ENCODE results near the gene C3AR1. TPM values are rescaled to one million over a fixed set of nuclear protein-coding genes. Genes with fewer than 3 reads are reported as not detected.
"Not testable (repeated sequence)": the region's sequence is repeated elsewhere in the genome, so short reads cannot be mapped to it uniquely, and the experiment has no call there.

Gene C3AR1
- total RNA-seq, 1 experiment from 2014 or later = 0.40 TPM

DNA sequence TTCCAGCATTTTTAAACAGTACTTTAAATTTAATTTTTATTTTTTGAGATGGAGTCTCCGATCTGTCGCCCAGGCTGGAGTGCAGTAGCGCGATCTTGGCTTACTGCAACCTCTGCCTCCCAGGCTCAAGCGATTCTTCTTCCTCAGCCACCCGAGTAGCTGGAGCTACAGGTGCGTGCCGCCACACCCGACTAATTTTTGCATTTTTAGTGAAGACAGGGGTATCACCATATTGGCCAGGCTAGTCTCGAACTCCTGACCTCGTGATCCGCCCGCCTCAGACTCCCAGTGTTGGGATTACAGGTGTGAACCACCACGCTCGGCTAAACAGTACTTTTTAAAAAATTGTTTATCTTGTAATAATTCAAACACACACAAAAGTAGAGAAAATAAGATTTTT lies 37.9 kb downstream of the C3AR1 start:
- DNase-seq (ENCODE audit: low read depth) = no peak

DNA sequence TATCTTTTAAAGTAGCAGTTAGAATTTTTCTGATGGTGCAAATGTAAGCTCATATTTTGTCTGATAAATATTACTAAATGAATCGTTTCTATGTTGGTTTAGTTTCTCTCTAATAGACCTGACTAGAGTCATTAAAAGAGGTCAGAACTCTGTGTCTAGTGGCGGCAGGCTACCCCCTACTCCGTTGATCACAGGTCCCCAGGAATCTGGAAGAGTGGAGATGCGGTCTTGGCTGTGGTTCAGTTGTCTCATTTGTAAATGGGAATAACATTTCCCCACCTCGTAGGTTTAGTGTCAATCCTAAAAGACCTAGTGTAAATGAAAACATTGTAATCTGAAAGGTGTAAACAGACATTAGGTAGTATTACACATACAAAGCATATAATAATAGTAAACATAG lies 38.3 kb downstream of the C3AR1 start:
- DNase-seq (ENCODE audit: low read depth) = no peak

DNA sequence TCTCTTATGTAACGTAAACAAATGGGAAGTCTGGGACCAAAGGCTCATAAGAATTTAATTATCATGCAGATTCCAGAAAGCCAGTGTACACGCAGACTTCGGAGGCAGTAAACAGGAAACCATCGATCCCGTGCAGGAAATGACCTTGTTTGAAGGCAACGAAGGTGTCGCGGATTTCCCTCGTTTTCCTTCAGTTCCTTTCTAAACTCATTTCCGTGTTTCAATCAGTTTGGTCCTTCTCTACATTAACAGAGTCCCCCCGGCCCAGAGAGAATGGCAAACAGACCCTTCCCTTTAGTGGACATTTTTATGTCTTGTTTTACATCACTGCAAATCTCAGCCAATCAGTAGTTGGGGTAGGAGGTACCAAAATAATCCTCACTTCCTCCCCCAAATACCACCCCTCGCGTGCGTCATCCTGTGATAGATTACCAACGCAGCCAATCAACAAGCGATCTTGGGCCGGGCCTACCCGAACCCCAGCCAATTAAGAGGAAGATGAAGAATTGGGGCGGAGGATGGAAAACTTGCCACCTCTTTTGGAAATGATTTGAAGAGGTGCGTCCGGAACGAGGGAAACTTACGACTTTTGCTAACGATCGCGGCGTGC lies 39.8 kb downstream of the C3AR1 start:
- DNase-seq (ENCODE audit: low read depth) = peak; percentile 98

DNA sequence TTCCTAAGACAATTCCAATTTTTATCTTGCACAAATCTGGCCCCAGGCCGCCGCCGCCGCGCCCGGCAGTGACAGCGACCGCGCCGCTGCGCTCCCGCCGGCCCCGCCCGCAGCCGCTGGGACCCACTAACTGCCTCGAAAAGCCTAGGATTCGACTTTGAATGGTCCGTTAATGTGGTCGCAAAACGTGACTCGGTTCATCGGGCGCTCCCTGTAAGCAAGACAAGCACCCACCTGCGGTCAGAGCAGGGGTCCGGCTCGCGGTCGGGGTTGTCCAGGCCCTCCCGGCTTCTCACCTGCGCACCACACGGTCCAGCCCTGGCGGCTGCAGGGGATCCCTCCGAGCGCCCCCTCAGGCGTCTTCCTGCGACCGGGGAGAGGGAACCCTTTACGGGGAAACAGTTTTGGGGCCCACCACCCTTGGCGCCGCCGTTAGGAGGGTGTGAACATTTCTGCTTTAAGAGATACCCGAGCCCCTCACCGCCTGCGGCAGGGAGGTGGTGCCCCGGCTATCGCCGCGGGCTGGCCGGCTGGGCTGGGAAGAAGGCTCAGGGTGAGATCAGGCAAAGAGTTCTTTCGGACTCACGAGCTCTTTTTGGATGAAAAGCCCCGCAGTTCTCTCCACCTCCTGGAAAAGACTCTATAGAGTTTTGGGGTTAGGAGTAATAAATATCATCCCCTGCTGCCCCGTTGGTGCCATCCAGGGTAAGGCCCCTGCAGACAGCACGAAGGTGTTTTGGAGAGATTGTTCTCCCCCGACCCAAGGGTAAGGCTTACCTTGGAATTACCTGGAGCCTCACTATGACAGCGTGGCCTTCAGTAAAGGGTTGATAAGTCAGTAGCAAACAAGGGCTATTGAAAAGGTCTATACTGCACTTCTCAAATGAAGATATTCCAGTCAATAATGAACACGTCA lies 47.2 kb downstream of the C3AR1 start:
- DNase-seq (ENCODE audit: low read depth) = peak; percentile 17

DNA sequence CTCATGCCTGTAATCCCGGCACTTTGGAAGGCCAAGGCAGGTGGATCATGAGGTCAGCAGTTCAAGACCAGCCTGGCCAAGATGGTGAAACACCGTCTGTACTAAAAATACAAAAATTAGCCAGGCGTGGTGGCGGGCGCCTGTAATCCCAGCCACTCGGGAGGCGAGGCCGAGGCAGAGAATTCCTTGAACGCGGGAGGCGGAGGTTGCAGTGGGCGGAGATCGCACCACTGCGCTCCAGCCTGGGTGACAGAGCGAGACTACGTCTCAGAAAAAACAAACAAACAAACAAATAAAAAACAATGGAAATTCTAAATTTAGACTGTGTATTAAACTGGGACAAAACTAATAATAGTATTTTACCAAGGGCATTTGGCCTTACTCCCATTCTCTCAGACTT lies 47.9 kb downstream of the C3AR1 start:
- not testable (repeated sequence) for DNase-seq (ENCODE audit: low read depth)

DNA sequence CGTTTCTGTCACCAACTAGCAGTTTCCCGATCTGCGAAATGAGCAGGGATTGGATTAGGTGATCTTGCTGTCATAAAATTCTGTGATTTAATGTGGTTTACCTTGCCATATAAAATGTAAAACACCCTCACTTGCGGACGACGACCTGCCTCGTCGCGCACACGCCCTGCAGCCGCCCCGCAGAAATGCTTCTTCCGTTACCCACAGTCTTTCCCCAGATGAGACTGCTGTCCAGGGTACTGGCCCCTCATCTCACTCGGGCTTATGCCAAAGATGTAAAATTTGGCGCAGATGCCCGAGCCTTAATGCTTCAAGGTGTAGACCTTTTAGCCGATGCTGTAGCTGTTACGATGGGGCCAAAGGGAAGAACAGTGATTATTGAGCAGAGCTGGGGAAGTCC lies 51.3 kb downstream of the C3AR1 start:
- no peak for DNase-seq (ENCODE audit: low read depth)

DNA sequence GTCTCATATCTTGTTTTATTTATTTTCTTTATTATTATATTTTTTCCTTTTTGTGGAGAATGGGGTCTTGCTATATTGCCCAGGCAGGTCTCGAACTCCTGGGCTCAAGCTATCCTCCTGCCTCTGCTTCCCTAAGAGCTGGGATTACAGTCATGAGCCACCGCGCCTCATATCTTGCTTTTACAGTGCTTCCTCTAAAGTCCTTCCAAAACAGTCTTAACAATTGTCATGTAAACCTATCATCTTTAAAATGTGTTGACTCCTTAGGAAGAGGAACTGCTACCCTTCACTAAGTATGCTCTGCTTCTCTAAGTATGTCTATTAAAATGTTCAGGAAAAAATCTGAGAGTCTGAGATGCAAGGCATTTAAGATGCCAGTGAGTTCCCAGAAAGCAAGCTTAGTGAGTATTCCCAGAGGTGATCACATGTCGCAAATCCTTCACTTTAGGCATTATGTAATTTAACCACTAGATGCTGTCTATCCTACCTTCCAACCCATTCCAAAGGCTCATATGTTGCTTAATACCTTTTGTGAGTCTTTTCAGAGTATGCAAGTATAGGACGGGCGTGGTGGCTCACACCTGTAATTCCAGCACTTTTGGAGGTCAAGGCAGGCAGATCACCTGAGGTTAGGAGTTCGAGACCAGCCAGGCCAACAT lies 53.4 kb downstream of the C3AR1 start:
- no peak for DNase-seq (ENCODE audit: low read depth)

DNA sequence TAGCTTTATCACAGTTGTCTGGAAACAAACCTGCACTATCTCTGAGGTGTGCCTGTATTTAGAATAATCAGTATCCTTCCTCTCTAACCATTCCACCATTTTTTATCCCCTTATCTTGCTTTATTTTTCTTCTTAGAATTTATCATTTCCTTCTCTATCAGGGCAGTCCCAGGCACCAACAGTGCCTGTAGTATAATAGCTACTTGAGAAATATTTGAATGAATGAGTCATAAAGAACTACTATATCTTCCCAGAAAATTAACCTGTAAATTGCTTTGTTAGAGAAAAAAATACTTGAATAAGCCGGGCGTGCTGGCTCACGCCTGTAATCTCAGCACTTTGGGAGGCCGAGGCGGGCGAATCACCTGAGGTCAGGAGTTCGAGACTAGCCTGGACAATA lies 54.8 kb downstream of the C3AR1 start:
- DNase-seq (ENCODE audit: low read depth) = peak; percentile 29

Other genes starting within 250 kb of the C3AR1 start
- gene SLC2A14, start 193.4 kb downstream of the C3AR1 start, total RNA-seq (2014; rRNA removed; shearing (Covaris generic)) = not detected in 2 replicates
- gene SLC2A3, start 130.2 kb downstream of the C3AR1 start, total RNA-seq (2014; rRNA removed; shearing (Covaris generic)) = 7.6 and 9.0 TPM in 2 replicates
- 4.1 and 5.4 TPM in 2 replicates for gene FOXJ2, start 33.6 kb downstream of the C3AR1 start, total RNA-seq (2014; rRNA removed; shearing (Covaris generic))
- 39.2 and 44.4 TPM in 2 replicates for gene NECAP1, start 15.9 kb upstream of the C3AR1 start, total RNA-seq (2014; rRNA removed; shearing (Covaris generic))
- 0.42 TPM in 1 of 2 replicates, not detected in the other for gene CLEC4A, start 57.3 kb upstream of the C3AR1 start, total RNA-seq (2014; rRNA removed; shearing (Covaris generic))
- not detected in 2 replicates for gene ZNF705A, start 90.7 kb upstream of the C3AR1 start, total RNA-seq (2014; rRNA removed; shearing (Covaris generic))
- 0.17 TPM in 1 of 2 replicates, not detected in the other for gene FAM90A1, start 161.3 kb upstream of the C3AR1 start, total RNA-seq (2014; rRNA removed; shearing (Covaris generic))